HG03442 (cell line): ENCODE results near the gene SERPINC1.
"Not testable (repeated sequence)": the region's sequence is repeated elsewhere in the genome, so short reads cannot be mapped to it uniquely, and the experiment has no call there.

Experiments
- ATAC-seq: cut with Tn5 transposase; IDR thresholded peaks from one replicate; pipeline ENCODE4 v1.9.1; 2021; ENCODE audit warnings: mild to moderate bottlenecking, moderate library complexity; ENCODE audit not compliant: unreplicated experiment

Gene SERPINC1

GRCh38 chr1:173917149-173917548 is at the start of gene SERPINC1:
SERPINC1 (minus strand) TSS chr1:173917327; CDS start chr1:173917259, 68 bp downstream.
- ATAC-seq, result no peak

DNA sequence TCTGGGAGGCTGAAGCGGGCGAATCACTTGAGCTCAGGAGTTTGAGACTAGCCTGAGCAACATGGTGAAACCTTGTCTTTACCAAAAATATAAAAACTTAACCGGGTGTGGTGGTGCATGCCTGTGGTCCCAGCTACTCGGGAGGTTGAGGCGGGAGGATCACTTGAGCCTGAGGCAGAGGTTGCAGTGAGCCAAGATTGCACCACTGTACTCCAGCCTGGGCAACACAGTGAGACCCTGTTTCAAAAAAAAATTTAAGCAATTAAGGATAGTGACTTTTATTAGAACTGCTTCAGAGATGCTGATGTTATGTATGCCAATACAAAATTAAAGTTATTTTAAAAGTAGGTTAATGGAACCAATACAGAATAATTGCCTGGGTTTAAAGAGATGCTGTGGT is 48.8 kb upstream of the SERPINC1 start:
- ATAC-seq, result not testable (repeated sequence)

GRCh38 chr1:173963477-173963876 is 46.4 kb upstream of the SERPINC1 start:
- ATAC-seq, result no peak

DNA sequence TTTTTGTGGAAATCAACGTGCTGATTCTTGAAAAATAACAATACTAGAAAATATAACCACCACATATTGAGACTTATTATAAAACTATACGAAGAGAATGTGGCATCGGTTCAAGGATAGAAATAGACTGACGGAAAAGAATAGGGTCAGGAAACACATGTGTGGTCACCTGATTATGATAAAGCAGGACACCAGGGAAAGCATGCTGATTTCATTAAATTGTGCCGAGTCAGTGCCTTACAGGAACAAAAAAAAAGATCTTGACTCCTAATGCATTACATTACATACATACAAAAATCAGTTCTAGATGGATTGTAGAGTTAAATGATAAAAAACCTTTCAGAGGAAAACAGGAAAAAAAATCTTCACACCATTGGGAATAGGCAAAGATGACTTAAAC is 43.5 kb upstream of the SERPINC1 start:
- no peak for ATAC-seq

GRCh38 chr1:173954179-173954578 is 37.1 kb upstream of the SERPINC1 start:
- no peak for ATAC-seq

DNA sequence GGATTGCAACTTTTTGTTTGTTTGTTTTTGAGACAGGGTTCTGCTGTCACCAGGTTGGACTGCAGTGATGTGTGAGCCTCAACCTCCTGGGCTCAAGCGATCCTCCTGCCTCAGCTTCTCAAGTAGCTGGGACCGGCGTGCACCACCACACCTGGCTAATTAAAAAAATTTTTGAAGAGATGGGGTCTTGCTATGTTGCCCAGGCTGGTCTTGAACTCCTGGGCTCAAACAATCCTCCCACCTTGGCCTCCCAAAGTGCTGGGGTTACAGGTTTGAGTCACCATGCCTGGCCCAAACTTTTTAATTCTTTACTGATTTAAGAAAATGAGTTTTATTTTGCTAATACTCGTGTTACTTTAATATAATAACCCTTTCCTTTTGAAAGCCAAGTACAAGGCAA is 31.5 kb upstream of the SERPINC1 start:
- ATAC-seq, result no peak

DNA sequence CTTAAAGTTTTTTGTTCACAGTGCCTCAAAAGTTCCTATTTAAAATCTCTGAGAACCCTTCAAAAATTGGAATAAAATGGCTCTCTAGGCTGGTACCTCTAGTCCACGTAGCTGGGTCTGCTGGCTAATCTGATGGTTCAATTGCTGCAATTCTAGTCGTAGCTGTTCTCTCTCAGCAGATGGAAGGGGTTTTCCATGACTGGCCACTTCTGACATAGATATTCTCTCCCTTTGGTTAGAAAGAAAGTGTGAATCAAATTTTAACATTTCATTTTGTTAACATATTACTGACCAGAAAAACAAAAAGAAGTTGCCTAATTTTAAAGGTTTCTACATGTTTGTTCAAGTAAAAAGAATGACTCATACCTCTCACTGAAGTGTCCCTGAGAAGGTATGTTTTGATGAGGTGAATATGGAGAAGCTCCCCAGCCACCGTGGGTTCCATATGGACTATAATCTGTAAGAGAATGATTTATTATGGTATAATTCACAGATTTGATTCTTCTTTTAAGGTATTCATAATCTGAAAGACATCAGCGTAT is 29.3 kb upstream of the SERPINC1 start:
- no peak for ATAC-seq

- no peak for ATAC-seq
Observed at GRCh38 chr1:173937062-173937461, 19.9 kb upstream of the SERPINC1 start.

DNA sequence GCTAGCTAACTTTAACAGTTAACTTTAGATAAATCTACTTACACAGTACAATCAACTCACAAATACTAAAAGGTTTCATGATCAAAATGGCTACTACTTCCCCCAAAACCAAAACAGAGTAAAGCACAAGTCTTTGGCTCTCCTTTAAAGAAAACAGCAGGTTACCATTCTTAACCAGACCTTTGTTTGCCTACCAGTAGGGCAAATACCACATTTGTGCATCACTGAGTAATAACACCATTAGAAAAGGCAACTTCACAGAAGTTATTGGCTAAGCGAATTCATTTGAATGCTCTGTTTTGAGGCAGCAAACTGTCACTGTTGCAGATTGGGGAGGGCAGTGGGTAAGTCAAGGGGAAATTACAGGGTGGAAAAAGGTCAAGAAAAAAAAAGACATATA is 17.3 kb upstream of the SERPINC1 start:
- no peak for ATAC-seq

- not testable (repeated sequence) for ATAC-seq
Observed at GRCh38 chr1:173930541-173930940, 13.4 kb upstream of the SERPINC1 start.

GRCh38 chr1:173925306-173926242 is 8.4 kb upstream of the SERPINC1 start:
- no peak for ATAC-seq

GRCh38 chr1:173920861-173921260 is 3.7 kb upstream of the SERPINC1 start:
- no peak for ATAC-seq

DNA sequence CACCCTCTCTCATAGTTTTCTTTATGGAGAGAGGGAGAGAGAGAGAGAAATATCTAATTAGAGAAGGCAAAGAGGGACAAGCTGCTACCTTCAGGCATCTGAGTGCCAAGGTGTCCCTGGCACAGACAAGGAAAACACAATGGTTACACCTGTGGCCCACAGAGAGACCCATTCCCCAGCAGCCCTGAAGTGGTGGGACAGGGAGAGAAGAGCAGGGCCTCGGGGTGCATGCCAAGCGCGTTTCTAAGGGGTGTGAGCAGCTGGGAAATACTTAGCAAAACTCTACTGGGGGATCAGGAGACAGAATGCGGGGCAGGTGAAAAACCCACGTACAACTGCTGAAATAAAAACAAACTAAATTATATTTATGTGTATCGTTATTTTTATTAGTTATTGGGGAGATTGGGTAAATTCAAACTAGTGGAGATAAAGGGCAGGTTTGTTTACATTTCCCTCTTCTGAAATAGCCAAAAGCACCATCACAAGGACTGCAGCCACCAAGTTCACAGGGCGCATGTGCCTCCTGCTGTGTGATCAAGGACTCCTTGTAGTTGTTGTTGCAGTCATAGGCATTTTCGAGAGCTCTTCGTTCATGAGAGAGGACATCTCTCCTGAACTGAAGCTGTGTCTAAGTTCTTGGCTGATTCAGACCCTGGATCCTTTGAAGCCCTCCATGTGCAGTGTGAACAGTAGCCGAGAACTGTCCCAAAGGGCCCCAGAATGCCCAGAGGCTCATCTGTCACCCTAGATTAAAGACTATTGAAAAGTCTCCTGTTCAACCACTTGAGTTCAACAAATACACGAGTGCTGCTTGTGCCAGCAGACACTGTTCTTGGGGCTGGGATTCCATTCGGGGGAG is 737 bp upstream of the SERPINC1 start:
- no peak for ATAC-seq

DNA sequence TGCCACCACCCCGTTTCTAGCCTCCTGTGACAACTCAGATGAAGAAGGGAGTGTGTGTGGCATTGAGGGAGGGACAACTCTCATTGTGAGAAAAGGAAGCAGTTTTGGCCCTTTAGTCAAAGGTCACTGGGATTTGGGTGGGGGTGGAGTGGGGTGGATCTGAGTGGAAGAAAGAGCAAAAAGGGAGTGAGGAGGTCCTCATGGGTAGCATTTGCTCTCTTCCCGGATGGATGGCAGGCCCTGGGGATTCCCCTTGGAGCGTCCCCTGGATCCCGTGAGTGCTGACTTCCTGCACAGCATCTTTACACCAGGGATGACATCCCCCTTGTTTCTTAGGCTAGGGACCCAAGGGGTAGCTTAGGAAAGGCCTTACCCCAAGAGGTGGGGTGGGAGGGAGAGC is 460 bp downstream of the SERPINC1 start:
- no peak for ATAC-seq

- ATAC-seq, result no peak
Observed at GRCh38 chr1:173915596-173915995, 1.5 kb downstream of the SERPINC1 start.

- no peak for ATAC-seq
Observed at GRCh38 chr1:173914366-173914871, 2.7 kb downstream of the SERPINC1 start.

GRCh38 chr1:173913111-173913510 is 4.0 kb downstream of the SERPINC1 start:
- no peak for ATAC-seq

- no peak for ATAC-seq
Observed at GRCh38 chr1:173903827-173904531, 13.1 kb downstream of the SERPINC1 start.

DNA sequence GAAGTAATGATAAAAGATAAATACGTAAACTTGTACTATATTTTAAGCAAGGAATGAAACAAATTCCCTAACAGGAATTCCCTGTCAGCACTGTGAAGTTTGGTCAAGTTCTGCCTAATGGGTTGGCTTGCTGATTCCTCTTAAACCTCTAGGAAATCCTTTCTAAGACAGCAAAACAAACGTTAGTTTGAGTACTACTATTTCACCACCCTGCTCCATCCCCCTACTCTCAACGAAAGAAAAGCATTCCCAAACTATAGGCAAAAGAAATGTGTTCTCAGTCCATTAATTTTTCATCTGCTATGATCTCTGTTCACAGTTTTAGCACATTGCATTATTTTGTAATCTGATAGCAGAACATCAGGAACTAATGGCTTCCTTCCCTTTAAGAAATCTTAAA is 16.1 kb downstream of the SERPINC1 start:
- no peak for ATAC-seq

- ATAC-seq, result no peak
Observed at GRCh38 chr1:173900427-173900826, 16.7 kb downstream of the SERPINC1 start.

GRCh38 chr1:173894189-173894588 is 22.9 kb downstream of the SERPINC1 start:
- ATAC-seq, result no peak
